ENCODE measurements around the gene PIP5K1B.
"Not testable (repeated sequence)": the region's sequence is repeated elsewhere in the genome, so short reads cannot be mapped to it uniquely, and the experiment has no call there.

PIP5K1B gene

GRCh38 chr9:68704814-68705530 lies at the start of gene PIP5K1B:
TSS of gene PIP5K1B (plus strand) at chr9:68705240. CDS start at chr9:68822615, 117,375 bp downstream.
- FAIRE-seq (no peak), DNase-seq (ENCODE audit: low spot score) (no peak)

GRCh38 chr9:68664036-68664435 lies 41.0 kb upstream of the PIP5K1B start:
- DNase-seq (ENCODE audit: low spot score): no peak
- no peak for FAIRE-seq

- no peak for DNase-seq (ENCODE audit: low spot score)
- FAIRE-seq: no peak
Measured at GRCh38 chr9:68668127-68668526, 36.9 kb upstream of the PIP5K1B start.

GRCh38 chr9:68669218-68669617 lies 35.8 kb upstream of the PIP5K1B start:
- FAIRE-seq: no peak
- no peak for DNase-seq (ENCODE audit: low spot score)

- FAIRE-seq (no peak), DNase-seq (ENCODE audit: low spot score) (no peak)
Measured at GRCh38 chr9:68672215-68672614, 32.8 kb upstream of the PIP5K1B start.

GRCh38 chr9:68672625-68673024 lies 32.4 kb upstream of the PIP5K1B start:
- no peak for DNase-seq (ENCODE audit: low spot score)
- no peak for FAIRE-seq

- DNase-seq (ENCODE audit: low spot score) (no peak), FAIRE-seq (no peak)
Measured at GRCh38 chr9:68678430-68678829, 26.6 kb upstream of the PIP5K1B start.

GRCh38 chr9:68683433-68683832 lies 21.6 kb upstream of the PIP5K1B start:
- FAIRE-seq (no peak), DNase-seq (ENCODE audit: low spot score) (no peak)

- FAIRE-seq (no peak), DNase-seq (ENCODE audit: low spot score) (no peak)
Measured at GRCh38 chr9:68685213-68685612, 19.8 kb upstream of the PIP5K1B start.

GRCh38 chr9:68685770-68686169 lies 19.3 kb upstream of the PIP5K1B start:
- DNase-seq (ENCODE audit: low spot score) (no peak), FAIRE-seq (no peak)

GRCh38 chr9:68690088-68690487 lies 15.0 kb upstream of the PIP5K1B start:
- peak; percentile 34 for DNase-seq (ENCODE audit: low spot score)
- peak; percentile 48 for FAIRE-seq

GRCh38 chr9:68692519-68692918 lies 12.5 kb upstream of the PIP5K1B start:
- DNase-seq (ENCODE audit: low spot score) (no peak), FAIRE-seq (no peak)

GRCh38 chr9:68694125-68694524 lies 10.9 kb upstream of the PIP5K1B start:
- no peak for DNase-seq (ENCODE audit: low spot score)
- no peak for FAIRE-seq

GRCh38 chr9:68697851-68698250 lies 7.2 kb upstream of the PIP5K1B start:
- no peak for DNase-seq (ENCODE audit: low spot score)
- FAIRE-seq: no peak

GRCh38 chr9:68698943-68699509 lies 6.0 kb upstream of the PIP5K1B start:
- no peak for DNase-seq (ENCODE audit: low spot score)
- no peak for FAIRE-seq

GRCh38 chr9:68699625-68700024 lies 5.4 kb upstream of the PIP5K1B start:
- DNase-seq (ENCODE audit: low spot score); FAIRE-seq: not testable (repeated sequence)

GRCh38 chr9:68702493-68702892 lies 2.5 kb upstream of the PIP5K1B start:
- no peak for DNase-seq (ENCODE audit: low spot score)
- FAIRE-seq: no peak

GRCh38 chr9:68703672-68704071 lies 1.4 kb upstream of the PIP5K1B start:
- DNase-seq (ENCODE audit: low spot score): no peak
- no peak for FAIRE-seq

GRCh38 chr9:68704498-68704813 lies 584 bp upstream of the PIP5K1B start:
- DNase-seq (ENCODE audit: low spot score) (no peak), FAIRE-seq (no peak)

GRCh38 chr9:68705531-68706362 lies 707 bp downstream of the PIP5K1B start:
- no peak for DNase-seq (ENCODE audit: low spot score)
- no peak for FAIRE-seq

GRCh38 chr9:68706363-68707201 lies 1.5 kb downstream of the PIP5K1B start:
- no peak for FAIRE-seq

More at GRCh38 chr9:68706363-68707201, 1.5 kb downstream of the PIP5K1B start:
- no peak for DNase-seq (ENCODE audit: low spot score)

Data from RCC 7860 (cell line).